Limb (tissue), 2 donors: Measurements from ENCODE around the gene COPS3.

Experiments used
- DNase-seq, 2 donors: peaks; one replicate each; pipeline ENCODE4 v3.0.0-alpha.2; 2016; ENCODE audit errors: extremely low spot score in 2 of 2

COPS3 gene

GRCh38 chr17:17221329-17221728 is 59.7 kb downstream of the COPS3 start:
- DNase-seq = no peak

- no peak for DNase-seq
These were observed 60.5 kb downstream of the COPS3 start for GRCh38 chr17:17220529-17220928.

GRCh38 chr17:17217995-17218394 is 63.1 kb downstream of the COPS3 start:
- DNase-seq = no peak

- no peak for DNase-seq
These were observed 64.3 kb downstream of the COPS3 start for GRCh38 chr17:17216776-17217175.

- DNase-seq = no peak
These were observed 64.8 kb downstream of the COPS3 start for GRCh38 chr17:17216236-17216635.

GRCh38 chr17:17215575-17215974 is 65.5 kb downstream of the COPS3 start:
- no peak for DNase-seq

GRCh38 chr17:17214646-17215436 is 66.2 kb downstream of the COPS3 start:
- no peak for DNase-seq

GRCh38 chr17:17213775-17214174 is 67.3 kb downstream of the COPS3 start:
- DNase-seq = no peak

GRCh38 chr17:17207998-17208397 is 73.0 kb downstream of the COPS3 start:
- DNase-seq = no peak

GRCh38 chr17:17206913-17207335 is 74.1 kb downstream of the COPS3 start:
- DNase-seq = no peak

GRCh38 chr17:17206124-17206912 is 74.7 kb downstream of the COPS3 start, which contains the start of gene PLD6:
Gene PLD6 (minus strand): TSS chr17:17206333. CDS start chr17:17206286, 47 bp downstream.
- DNase-seq = peak; percentile 27 to 91

- peak; percentile 32 to 70 for DNase-seq
These were observed 75.5 kb downstream of the COPS3 start for GRCh38 chr17:17205368-17206123.

- DNase-seq = no peak
These were observed 76.3 kb downstream of the COPS3 start for GRCh38 chr17:17204635-17205231.

- DNase-seq = no peak
These were observed 76.9 kb downstream of the COPS3 start for GRCh38 chr17:17204041-17204591.

GRCh38 chr17:17203173-17203730 is 77.8 kb downstream of the COPS3 start:
- no peak for DNase-seq

GRCh38 chr17:17201907-17202306 is 79.1 kb downstream of the COPS3 start:
- no peak for DNase-seq

- no peak for DNase-seq
These were observed 79.8 kb downstream of the COPS3 start for GRCh38 chr17:17201271-17201670.

- DNase-seq = no peak
These were observed 80.2 kb downstream of the COPS3 start for GRCh38 chr17:17200831-17201230.

- no peak for DNase-seq
These were observed 80.7 kb downstream of the COPS3 start for GRCh38 chr17:17200311-17200710.

- no peak for DNase-seq
These were observed 82.8 kb downstream of the COPS3 start for GRCh38 chr17:17198281-17198680.

GRCh38 chr17:17196776-17197175 is 84.3 kb downstream of the COPS3 start:
- no peak for DNase-seq
